Measurements from ENCODE around the gene LASP1NB.

The LASP1NB gene

GRCh38 chr17:38961413-38961812 is 36.0 kb downstream of the LASP1NB start:
- no TSS peak for BruUV-seq (replicated peaks)
- no peak for DNase-seq
- intact Hi-C loops (cut with micrococcal nuclease; ENCODE audit: unreplicated experiment): no loop called here
- no peaks in the 10 kb centered on the region for H3K36me3 Mint-ChIP-seq (ENCODE audit: insufficient read depth, unreplicated experiment)
- no peak overlapping the region for H3K27ac Mint-ChIP-seq (ENCODE audit: unreplicated experiment)
- H3K4me3 Mint-ChIP-seq (ENCODE audit: low read depth, unreplicated experiment): no peak overlapping the region
- H3K9me3 Mint-ChIP-seq (ENCODE audit: low read depth, unreplicated experiment): no peaks in the 10 kb centered on the region
- CTCF ChIA-PET: no interaction called here
- no peaks in the 10 kb centered on the region for H3K4me1 Mint-ChIP-seq (ENCODE audit: low read depth, unreplicated experiment)
- TF ChIP-seq, protein P1, sequence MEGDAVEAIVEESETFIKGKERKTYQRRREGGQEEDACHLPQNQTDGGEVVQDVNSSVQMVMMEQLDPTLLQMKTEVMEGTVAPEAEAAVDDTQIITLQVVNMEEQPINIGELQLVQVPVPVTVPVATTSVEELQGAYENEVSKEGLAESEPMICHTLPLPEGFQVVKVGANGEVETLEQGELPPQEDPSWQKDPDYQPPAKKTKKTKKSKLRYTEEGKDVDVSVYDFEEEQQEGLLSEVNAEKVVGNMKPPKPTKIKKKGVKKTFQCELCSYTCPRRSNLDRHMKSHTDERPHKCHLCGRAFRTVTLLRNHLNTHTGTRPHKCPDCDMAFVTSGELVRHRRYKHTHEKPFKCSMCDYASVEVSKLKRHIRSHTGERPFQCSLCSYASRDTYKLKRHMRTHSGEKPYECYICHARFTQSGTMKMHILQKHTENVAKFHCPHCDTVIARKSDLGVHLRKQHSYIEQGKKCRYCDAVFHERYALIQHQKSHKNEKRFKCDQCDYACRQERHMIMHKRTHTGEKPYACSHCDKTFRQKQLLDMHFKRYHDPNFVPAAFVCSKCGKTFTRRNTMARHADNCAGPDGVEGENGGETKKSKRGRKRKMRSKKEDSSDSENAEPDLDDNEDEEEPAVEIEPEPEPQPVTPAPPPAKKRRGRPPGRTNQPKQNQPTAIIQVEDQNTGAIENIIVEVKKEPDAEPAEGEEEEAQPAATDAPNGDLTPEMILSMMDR (IDR thresholded peaks at IDR 0.05; ENCODE audit: unreplicated experiment): no peak
- H3K27me3 Mint-ChIP-seq (ENCODE audit: unreplicated experiment): no peaks in the 10 kb centered on the region

- TF ChIP-seq, protein P1 (IDR thresholded peaks at IDR 0.05; ENCODE audit: unreplicated experiment): no peak
- intact Hi-C loops (cut with micrococcal nuclease; ENCODE audit: unreplicated experiment): no loop called here
- no TSS peak for BruUV-seq (replicated peaks)
- CTCF ChIA-PET: interaction anchor here (0.7 to 1.8 kb wide), 3 partner anchors 11 to 503 kb away, joined by 3 to 4 read pairs (median 4); no protein-coding TSS in a partner anchor
- peaks cover 27% of the 10 kb centered on the region for H3K27me3 Mint-ChIP-seq (ENCODE audit: unreplicated experiment)
- DNase-seq: peak; percentile 54
- no peaks in the 10 kb centered on the region for H3K4me1 Mint-ChIP-seq (ENCODE audit: low read depth, unreplicated experiment)
- H3K4me3 Mint-ChIP-seq (ENCODE audit: low read depth, unreplicated experiment): no peak within 1 kb of the TSS
- no peaks in the 10 kb centered on the region for H3K9me3 Mint-ChIP-seq (ENCODE audit: low read depth, unreplicated experiment)
- H3K36me3 Mint-ChIP-seq (ENCODE audit: insufficient read depth, unreplicated experiment): no peaks in the 10 kb centered on the region
- H3K27ac Mint-ChIP-seq (ENCODE audit: unreplicated experiment): no peak within 1 kb of the TSS
These were observed 41.9 kb downstream of the LASP1NB start, which contains the start of gene FBXO47 for GRCh38 chr17:38967290-38967738. TSS of gene FBXO47 (minus strand) at chr17:38967403. CDS start at chr17:38963025, 4,378 bp downstream.

DNA sequence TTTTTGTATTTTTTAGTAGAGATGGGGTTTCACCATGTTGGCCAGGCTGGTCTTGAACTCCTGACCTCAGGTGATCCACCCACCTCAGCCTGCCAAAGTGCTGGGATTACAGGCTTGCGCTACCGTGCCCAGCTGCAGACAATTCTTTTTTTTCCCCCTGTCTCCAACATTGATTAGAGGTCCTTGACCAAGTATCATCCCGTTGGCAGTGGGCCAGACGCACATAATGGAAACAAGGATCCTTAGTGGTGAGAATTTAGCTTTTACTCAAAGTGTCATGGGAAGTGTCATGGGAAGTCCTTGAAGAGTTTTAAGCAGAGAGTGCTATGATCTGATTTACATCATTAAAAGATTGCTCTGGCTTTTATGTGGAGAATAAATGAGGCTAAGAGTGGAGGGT is 43.9 kb downstream of the LASP1NB start:
- Mint-ChIP-seq H3K4me1 (ENCODE audit: low read depth, unreplicated experiment) (no peaks in the 10 kb centered on the region), H3K27ac (ENCODE audit: unreplicated experiment) (no peak overlapping the region), H3K36me3 (ENCODE audit: insufficient read depth, unreplicated experiment) (no peaks in the 10 kb centered on the region), H3K4me3 (ENCODE audit: low read depth, unreplicated experiment) (no peak overlapping the region), H3K9me3 (ENCODE audit: low read depth, unreplicated experiment) (no peaks in the 10 kb centered on the region), H3K27me3 (ENCODE audit: unreplicated experiment) (peaks cover 36% of the 10 kb centered on the region)
- intact Hi-C loops (cut with micrococcal nuclease; ENCODE audit: unreplicated experiment): no loop called here
- no peak for DNase-seq
- BruUV-seq (replicated peaks): no TSS peak
- CTCF ChIA-PET: interaction anchor here (0.7 kb wide), 1 partner anchor 200 kb away, joined by 3 read pairs; no protein-coding TSS in a partner anchor
- TF ChIP-seq, protein P1 (IDR thresholded peaks at IDR 0.05; ENCODE audit: unreplicated experiment): no peak

- BruUV-seq (replicated peaks): no TSS peak
- CTCF ChIA-PET: interaction anchor here (0.5 to 3.6 kb wide), 8 partner anchors 12 to 1694 kb away, joined by 3 to 48 read pairs (median 3); no protein-coding TSS in a partner anchor
- TF ChIP-seq, protein P1 (IDR thresholded peaks at IDR 0.05; ENCODE audit: unreplicated experiment): no peak
- no peak overlapping the region for H3K27ac Mint-ChIP-seq (ENCODE audit: unreplicated experiment)
- no peaks in the 10 kb centered on the region for H3K9me3 Mint-ChIP-seq (ENCODE audit: low read depth, unreplicated experiment)
- peaks cover 36% of the 10 kb centered on the region for H3K27me3 Mint-ChIP-seq (ENCODE audit: unreplicated experiment)
- no peaks in the 10 kb centered on the region for H3K36me3 Mint-ChIP-seq (ENCODE audit: insufficient read depth, unreplicated experiment)
- H3K4me3 Mint-ChIP-seq (ENCODE audit: low read depth, unreplicated experiment): no peak overlapping the region
- intact Hi-C loops (cut with micrococcal nuclease; ENCODE audit: unreplicated experiment): no loop called here
- no peaks in the 10 kb centered on the region for H3K4me1 Mint-ChIP-seq (ENCODE audit: low read depth, unreplicated experiment)
- DNase-seq: no peak
These were observed 44.7 kb downstream of the LASP1NB start for GRCh38 chr17:38970128-38970527.

Data from Calu3 (cell line).